DMS79 treated with DMSO at 0.1 percent for 48 hours (cell line): ENCODE results near the gene RABGEF1.
"Not testable (repeated sequence)": the region's sequence is repeated elsewhere in the genome, so short reads cannot be mapped to it uniquely, and the experiment has no call there.

Experiments
- DNase-seq: peaks from one replicate; lab custom pipeline; 2025; lab: John Stamatoyannopoulos, UW

The RABGEF1 gene

GRCh38 chr7:66815186-66815875 lies 74.8 kb downstream of the RABGEF1 start:
- not testable (repeated sequence) for DNase-seq

- DNase-seq, result no peak
Observed at GRCh38 chr7:66815951-66816350, 75.4 kb downstream of the RABGEF1 start.

- not testable (repeated sequence) for DNase-seq
Observed at GRCh38 chr7:66816658-66817057, 76.1 kb downstream of the RABGEF1 start.

- DNase-seq, result not testable (repeated sequence)
Observed at GRCh38 chr7:66817208-66817795, 76.8 kb downstream of the RABGEF1 start.

- not testable (repeated sequence) for DNase-seq
Observed at GRCh38 chr7:66817956-66818355, 77.4 kb downstream of the RABGEF1 start.

GRCh38 chr7:66824041-66824440 lies 83.5 kb downstream of the RABGEF1 start:
- DNase-seq, result no peak

GRCh38 chr7:66825538-66825937 lies 85.0 kb downstream of the RABGEF1 start:
- not testable (repeated sequence) for DNase-seq

GRCh38 chr7:66826649-66827048 lies 86.1 kb downstream of the RABGEF1 start:
- no peak for DNase-seq

- not testable (repeated sequence) for DNase-seq
Observed at GRCh38 chr7:66830976-66831375, 90.4 kb downstream of the RABGEF1 start.

- DNase-seq, result no peak
Observed at GRCh38 chr7:66832531-66833351, 92.2 kb downstream of the RABGEF1 start.

GRCh38 chr7:66837007-66837406 lies 96.5 kb downstream of the RABGEF1 start:
- no peak for DNase-seq

GRCh38 chr7:66837661-66838060 lies 97.1 kb downstream of the RABGEF1 start:
- no peak for DNase-seq

- no peak for DNase-seq
Observed at GRCh38 chr7:66839814-66840213, 99.3 kb downstream of the RABGEF1 start.

- DNase-seq, result no peak
Observed at GRCh38 chr7:66840316-66840715, 99.8 kb downstream of the RABGEF1 start.

- no peak for DNase-seq
Observed at GRCh38 chr7:66841898-66842297, 101.4 kb downstream of the RABGEF1 start.

- DNase-seq, result not testable (repeated sequence)
Observed at GRCh38 chr7:66843492-66843891, 103.0 kb downstream of the RABGEF1 start.

GRCh38 chr7:66844552-66845378 lies 104.2 kb downstream of the RABGEF1 start:
- peak; percentile 92 for DNase-seq

- no peak for DNase-seq
Observed at GRCh38 chr7:66845379-66846095, 105.0 kb downstream of the RABGEF1 start.

GRCh38 chr7:66846096-66846445 lies 105.5 kb downstream of the RABGEF1 start:
- DNase-seq, result not testable (repeated sequence)

- not testable (repeated sequence) for DNase-seq
Observed at GRCh38 chr7:66847523-66847855, 107.0 kb downstream of the RABGEF1 start.
